ENCODE results near the gene MYOM1.

The MYOM1 gene

DNA sequence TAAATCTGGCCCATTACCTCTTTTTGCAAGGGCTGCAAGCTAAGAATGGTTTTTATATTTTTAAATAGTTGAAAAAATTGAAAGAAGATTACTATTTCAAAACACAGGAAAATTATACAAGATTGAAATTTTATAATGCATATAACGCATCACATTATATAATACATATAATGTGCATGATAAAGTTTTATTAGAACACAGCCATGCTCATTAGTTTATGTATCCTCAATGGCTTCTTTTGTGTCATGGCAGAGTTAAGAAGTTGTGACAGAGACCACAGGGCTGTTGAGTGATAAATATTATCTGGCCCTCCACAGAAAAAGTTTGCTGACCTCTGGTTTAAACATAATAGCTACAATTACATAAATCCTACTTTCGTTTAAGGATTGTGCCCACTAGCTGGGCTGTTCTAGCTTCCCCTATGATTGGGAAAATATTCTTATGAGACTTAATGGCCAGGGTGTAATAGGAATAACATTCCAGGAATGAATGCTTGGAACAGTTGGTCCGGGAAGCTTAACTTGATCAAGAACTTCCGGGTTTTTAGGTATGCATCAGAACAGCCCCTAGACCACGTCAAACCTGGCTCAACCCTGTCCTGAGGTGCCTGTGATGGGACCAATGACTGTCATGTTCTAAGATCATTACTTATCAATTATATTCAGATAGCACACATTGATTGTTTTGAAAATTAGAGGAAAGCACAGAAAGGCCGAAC is 108.1 kb downstream of the MYOM1 start:
- DNase-seq, result no peak

DNA sequence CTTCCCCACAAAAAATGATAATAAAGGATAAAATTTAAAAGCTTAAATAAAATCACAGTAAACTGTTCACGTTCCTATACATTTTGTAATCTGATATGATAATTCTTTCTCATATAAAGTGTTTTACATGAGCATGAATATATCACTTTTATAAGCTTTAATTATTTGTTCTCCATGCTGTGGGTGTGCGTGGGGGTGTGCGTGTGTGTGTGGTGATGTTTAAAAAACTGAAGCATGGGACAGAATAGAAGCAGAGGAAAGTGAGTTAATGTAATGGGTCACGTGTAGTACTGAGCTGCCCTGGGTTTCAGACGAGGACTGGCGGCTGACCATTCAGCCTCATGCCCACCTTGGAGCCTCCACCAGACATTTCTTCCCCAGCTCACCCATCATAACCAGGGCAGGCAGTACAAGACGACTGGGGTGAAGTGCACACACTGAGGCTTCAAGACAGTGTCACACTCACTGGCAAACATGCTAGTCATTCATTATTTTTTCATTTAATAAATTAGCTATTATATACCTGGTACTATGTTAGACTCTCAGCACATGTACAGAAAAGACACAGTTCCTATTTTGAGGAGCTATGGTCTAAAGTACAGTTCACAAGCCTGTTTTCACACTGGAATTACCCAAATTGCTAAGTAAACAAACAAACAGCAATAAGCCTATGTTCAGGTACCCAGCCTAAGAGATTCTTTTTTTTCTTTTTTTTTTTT is 109.6 kb downstream of the MYOM1 start:
- no peak for DNase-seq

DNA sequence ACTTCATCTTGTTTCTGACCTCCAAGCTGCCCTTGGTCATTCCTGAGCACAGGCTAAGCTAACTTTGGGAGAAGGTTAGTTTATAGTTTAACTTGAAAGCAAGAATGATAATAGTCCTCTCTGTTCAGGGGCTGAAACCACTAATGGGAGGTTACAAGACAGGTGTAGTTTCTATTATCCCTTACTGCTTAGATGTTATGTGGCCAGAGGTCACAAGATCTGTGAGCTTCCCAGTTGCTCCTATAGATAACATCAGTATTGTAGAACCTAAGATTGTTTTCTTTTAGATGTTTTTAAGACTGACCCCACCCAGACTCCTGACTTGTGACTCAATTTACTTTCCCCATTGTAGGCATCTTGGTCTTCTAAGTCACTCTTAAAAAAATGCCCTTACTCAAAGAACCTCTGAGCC is 112.0 kb downstream of the MYOM1 start:
- DNase-seq, result no peak

DNA sequence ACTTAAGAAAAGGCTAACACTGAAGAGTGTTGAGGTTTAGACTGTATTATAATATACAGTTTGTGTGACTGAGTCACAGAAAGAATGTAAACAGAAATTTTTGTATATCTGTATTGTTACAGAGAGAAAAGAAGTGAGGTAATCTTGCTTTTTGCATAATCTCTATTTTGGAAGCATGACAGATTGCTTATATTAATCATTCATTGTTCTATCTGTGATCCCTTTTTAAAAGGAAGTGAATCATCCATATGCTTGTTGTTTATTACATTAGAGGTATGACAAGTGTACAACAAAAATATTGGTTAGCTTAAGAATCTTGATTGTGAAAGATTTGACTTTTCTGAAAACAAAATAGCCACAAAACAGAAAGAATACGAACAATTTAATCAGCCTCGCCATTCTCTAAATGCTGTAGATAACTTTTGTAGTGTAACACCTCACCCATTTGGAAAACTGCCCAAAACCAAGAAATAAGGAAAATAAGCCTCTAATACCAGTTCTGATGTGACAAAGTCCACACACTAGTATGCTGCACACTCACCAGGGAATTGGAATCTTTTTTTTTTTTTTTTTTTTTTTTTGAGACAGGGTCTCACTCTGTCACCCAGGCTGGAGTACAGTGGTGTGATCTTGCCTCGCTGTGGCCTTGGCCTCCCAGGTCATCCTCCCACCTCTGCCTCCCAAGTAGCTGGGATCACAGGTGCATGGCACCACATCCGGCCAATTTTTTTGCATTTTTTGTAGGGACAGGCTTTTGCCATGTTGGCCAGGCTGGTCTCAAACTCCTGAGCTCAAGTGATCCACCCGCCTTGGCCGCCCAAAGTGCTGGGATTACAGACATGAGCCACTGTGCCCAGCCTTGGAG is 115.3 kb downstream of the MYOM1 start:
- no peak for DNase-seq

DNA sequence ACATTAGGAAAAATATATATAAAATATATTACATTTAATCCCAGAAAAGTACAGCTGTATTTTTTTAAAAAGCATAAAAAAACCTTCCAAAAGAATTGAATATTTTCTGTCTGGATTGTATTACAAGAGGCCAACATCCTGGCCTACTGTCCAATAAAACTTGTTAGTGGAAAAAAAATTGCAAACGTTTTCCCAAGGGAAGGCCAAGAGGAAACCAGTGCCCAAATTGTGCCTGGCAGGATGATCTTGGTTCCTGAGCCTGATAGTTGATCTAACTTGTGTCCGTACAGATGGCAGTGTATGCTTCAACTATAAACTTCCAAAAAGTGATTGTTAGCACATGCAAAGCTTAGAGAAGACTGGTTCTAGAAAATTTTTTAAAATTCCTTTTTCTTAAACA is 116.2 kb downstream of the MYOM1 start:
- no peak for DNase-seq

DNA sequence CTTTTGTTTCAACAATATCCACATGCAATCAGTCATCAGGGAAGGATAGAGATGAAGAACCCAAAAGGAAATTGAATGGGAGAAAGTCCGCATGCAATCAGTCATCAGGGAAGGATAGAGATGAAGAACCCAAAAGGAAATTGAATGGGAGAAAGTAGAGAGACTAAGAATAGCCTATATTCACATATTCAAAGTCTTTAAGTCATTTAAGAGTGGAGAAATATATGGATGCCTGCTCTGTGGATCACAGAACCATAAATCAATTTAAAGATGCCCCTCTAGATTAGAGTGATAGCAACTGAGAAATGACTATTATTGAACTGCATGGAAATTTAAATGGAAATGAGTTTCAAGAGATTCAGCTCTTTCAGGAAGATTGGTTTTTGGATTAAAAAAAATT is 116.8 kb downstream of the MYOM1 start:
- no peak for DNase-seq

DNA sequence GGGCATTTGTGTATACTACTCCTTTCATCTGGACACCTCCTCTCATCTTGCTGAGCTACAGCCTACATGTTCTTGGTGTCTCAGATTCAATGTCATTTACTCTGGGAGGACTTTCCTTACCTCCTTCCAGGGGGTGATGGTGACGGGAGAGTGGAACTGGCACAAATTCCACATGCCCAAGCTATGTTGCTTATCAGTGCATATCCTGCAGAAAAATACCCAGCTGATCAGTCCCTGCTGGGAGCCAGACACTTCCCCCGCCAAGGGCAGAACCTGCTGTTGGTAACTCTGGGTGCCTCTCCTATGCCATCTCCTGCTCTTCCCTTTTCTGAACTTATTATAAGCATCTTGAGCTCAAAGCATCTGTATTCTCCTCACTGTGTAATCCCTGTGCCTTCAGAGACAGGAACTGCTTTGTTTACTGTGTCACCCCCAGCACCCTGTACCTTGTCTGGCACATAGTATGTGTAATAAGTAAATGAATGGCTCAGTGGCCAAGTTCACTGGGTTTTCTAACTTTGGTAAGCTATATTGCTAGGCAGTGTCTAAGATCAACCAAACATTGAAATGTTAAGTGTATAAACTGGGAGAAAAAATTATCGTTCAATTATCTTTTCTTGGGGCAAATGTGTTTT is 119.2 kb downstream of the MYOM1 start:
- DNase-seq, result no peak

DNA sequence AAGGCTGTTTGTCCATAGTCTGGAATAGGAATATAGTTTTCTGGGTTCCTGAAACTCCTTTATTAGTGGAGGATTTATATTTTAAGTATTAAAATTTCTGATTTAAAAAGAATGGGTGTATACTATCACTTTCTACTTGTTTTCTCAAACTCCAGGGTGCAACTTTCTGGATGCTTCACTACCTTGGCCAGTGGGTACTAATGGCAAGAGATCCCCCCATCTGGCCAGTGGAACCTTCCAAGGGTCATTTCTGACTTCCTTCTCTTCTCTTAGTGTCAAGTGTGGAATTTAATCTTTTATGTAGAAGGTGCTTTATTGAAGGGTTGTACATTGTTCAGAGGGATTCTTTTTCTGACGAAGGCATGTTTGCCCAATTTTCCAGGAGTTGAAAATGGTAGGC is 120.4 kb downstream of the MYOM1 start:
- no peak for DNase-seq

DNA sequence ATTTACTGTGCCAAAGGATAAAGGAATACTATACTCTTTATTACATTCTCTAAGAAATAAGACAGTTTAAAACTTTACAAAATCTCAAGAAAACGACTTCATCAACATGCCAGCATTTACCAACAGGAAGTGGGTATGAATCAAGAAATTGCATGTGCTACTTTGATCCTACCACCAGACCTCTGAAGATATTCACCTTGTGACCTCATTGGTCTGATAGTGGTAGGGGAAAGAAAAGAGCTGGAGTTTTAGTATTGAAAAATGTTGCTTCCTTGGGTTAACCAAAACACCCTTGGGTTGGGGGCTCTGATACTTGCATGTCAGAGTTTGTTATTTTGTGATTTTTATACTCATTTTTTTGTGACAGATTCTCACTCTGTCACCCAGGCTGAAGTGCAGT is 122.7 kb downstream of the MYOM1 start:
- DNase-seq, result no peak

DNA sequence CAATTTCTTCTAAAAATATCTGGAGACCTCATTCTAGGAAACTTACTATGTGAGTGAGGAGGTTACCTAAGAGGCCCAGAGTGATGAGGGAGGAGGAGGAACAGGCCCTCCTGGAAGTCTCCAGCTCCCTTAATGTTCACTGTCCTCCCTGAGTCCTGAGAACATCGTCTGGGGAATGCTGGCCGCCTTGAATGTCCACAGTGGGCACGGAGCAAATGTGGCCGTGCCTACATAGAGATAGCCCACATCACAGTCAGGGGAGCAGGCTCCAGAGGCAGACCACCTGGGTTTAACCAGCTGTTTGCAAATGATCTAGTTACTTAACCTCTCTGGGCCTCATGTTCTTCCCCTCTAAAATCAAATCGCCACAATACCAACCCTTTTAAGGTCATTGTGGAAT is 123.8 kb downstream of the MYOM1 start:
- no peak for DNase-seq

DNA sequence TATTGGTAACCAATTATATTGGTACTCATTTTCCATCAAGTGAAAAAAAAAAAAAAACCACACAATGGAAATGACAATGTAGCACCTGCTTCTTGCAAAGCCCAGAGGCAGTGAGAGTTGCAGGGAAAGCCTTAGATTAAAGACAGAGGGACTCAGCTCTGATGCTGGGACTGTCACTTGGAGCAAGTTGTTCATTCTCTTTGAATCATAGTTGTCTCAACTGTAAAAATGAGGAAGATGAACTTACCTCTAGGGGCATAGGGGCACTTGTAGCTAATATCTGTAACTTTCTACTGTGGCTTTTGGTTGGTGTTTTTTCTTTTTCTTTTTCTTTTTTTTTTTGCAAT is 125.5 kb downstream of the MYOM1 start:
- DNase-seq, result no peak

DNA sequence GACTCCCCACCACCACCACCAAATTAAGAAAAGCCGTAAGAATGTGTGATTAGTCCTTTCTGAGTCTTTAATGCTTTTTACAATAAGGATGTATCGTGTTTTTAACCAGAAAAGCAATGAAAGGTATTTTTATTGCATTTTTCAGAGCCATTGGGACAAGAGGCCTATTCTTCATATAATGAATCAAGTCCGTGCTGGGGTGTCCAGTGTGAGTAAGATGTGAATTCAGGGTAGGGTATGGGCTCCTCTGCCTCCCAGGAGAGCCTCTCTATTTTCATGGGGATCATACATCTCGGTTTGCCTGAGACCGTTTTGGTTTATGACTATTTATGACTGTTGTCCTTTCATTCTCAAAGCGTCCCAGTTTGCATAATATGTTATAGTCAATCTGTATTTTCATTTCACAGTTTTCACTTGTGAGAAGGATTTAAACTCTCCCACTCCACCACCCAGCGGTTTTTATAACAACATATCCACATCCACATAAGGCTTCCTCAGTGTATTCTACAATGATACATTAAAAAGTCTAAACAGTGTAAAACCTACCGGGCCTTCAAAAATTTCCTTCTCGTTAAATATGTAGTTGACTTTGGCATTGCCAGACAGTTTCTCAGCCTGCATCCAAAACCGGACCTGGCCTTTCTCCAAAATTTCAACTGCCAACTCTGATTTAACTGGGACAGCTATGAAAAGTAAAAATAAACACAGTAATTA is 126.0 kb downstream of the MYOM1 start:
- DNase-seq, result peak; percentile 76

DNA sequence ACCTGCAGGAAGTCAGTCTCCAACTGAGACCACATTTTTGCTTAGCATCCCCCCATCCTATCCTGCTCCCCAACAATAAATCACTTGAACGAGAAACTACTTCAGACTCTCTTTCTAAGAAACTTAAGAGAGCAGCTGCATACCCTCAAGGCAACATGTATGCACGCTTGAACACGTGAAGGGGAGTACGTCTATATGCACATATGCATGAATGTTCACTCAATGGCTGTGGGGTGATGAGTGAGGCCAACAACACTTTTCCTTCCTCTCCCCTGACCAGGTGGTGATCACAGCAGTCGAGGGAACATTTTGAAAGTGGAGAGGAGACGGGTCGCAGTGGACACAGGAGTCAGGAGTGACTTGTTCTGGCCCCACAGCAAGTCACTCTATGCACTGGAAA is 127.0 kb downstream of the MYOM1 start:
- no peak for DNase-seq

DNA sequence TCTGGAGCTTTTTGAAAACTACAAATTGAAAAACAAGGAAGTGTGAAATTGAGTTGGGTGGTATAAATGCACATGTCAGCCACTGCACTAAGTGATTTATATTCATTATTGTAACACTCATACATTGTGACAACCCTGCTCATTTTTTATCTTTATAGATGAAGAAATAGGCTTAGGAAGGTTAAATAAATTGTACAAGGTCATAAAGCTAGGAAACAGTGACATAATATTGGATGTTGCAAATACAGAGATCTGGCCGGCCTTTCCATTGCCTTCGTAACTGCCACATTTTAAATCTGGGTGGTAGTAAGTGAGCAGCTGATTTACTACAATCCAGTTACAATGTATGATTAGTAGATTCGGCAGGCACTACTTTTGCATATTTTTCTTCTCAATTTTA is 130.2 kb downstream of the MYOM1 start:
- DNase-seq, result no peak

DNA sequence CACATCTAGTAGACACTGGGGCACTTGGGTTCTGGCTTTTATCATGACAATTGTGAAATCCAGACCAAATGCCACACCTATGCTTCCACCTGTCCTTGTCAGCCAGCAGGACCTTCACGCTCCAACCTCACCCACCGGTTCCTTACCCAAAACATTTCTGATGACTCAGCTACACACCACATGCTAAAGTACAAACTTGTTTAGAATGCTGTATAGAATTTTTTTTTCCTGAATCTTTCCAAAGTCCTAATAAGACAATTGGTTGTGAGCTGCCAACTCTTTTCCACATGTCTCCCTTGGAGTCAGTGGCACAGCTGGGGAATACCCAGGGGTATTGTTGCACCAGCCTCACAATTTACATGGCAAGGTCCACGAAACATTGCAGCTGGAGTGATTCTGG is 131.3 kb downstream of the MYOM1 start:
- no peak for DNase-seq

DNA sequence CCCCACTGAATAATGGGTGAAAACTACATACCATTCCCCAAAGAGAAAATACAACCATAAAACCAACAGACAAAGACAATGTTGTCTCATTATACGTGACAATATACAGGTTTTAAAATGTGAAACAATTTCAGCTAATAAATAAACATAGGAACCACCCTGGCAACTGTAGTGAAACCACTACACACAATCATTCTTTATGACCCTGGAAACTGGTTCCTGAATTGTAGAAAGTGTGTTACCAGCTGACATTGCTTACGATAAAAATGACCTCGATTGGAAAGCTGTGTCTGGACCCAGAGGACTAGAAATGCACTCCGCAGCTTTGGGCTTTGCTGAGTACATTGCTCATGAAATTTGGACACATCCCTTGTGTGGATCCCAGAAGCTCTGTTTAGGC is 132.9 kb downstream of the MYOM1 start:
- DNase-seq, result no peak

DNA sequence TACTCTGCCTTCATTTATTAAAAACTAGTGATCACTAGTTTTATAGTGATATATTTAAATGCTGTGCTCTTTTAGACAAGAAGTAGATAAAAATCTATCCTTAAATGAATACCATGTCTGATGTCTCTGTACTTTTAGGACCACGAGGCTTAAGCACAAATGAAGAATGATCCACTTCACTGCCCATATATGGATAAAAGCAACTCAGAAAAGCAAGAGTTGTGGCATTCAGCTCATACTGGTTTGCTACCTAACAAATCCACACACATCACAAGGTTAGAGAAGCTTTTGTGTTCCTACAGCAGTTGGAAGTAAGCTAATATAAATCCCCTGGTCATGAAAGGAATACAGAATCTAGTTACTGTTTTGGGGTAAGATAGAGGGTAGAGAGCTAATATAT is 134.2 kb downstream of the MYOM1 start:
- no peak for DNase-seq

DNA sequence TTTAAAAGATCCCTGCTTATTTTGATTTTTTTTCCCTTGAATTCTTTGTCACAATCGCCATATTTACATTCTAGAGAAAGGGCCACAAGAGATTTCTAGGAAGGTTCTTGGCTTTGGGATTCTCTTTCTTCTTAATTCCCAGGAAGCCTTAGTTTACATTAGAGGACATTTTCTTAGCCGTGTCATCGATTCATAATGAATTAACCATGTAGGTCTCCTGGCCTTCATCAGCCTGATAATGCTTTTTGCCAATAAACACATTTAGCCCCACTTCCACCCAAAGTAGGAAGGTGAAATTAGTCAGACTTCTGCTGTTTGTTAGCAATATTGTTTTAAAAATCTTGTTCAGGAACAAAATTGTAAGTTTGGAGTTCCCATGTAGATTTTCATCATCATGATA is 135.6 kb downstream of the MYOM1 start:
- DNase-seq, result no peak

DNA sequence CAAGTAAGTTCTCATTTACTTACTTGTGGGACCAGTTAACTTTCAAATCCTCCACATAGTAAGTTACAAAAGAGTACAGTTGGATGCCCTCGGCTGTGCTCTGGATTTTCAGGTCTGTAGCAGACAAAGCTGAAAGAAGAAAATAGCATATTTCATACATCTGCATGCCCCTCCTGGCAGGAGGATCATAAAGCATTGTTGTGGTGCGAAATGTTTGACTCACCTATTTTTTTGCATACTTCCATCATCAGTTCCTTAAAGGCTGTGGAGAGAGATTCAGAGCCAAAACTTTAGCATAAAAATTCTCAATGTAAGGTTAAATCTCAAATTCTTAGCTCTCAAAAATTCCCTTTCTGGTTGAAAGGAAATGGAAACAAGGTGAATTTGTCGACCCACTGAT is 136.0 kb downstream of the MYOM1 start:
- DNase-seq, result no peak

DNA sequence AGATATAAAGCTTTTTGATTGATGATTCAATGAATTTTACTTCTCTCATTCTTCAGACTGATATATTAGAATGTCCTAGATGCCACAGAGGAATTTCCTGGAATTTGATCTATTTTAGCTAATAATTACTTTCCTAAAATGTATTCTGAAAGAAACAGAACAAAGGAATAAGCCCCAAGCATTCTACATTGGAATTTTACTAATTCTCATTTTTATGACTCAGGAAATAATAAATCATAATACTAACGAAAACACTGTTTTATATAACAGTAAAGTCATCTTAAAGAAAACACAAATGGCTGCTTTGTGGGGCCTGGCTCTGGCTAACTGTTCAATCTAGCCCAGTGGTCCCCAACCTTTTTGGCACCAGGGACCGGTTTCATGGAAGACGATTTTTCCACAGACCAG is 138.2 kb downstream of the MYOM1 start:
- DNase-seq, result no peak

DNA sequence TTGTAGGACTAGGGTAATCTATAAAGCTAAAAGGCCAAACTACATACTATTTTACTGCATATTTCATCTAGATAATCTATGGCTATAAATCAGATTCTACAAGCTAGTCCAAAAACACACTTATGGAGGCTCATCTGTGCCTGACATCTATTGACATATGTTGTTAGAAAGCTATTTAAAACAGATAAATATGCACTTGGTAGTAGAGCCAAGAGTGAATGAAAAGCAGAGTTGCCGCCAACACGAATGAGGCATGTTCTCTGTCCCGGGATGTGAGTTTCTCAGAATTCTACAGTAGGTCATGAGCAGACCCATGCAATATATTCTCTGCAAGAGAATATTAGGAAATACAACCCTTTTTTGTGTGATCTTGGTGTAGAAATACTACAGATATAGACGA is 140.1 kb downstream of the MYOM1 start:
- DNase-seq, result no peak

DNA sequence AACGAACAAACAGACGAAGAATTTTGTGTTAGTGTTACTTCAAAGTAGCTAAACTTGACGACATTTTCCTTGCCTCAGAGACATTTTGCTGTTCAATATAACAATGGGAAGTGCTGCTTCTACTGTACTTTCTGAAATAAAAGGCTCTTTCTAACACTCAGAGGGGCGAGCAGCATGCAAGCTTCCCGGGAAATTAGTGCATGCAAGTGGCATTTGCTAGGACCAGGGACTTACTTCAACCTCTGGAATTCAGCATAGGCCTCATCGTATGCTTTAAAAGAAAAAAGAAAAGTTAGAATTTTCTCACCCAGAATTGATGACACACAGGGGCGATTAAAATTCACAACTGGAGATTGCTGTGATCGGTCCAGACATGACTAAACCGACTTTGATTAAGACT is 144.3 kb downstream of the MYOM1 start:
- DNase-seq, result no peak

DNA sequence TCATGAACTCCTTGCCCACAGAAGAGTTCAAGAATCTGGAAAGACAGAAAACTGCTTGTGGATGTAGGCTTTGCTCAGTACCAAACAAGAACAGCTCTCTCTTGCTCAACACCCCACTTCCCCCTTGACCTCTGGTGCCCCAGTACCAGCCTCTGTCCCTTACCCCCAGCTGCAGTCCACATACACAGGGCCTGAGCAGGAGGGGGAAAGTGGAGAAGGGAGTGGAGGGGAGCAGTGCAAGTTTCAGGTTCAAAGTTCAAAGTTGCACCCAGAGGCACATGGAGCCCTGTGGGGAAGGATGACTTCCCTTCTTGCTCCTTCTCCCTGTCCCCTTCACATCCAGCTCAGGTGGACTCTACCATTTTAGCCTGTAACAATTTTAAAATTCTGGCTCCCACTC is 145.7 kb downstream of the MYOM1 start:
- DNase-seq, result no peak
